ENCODE measurements around the gene ZGPAT.

DNA sequence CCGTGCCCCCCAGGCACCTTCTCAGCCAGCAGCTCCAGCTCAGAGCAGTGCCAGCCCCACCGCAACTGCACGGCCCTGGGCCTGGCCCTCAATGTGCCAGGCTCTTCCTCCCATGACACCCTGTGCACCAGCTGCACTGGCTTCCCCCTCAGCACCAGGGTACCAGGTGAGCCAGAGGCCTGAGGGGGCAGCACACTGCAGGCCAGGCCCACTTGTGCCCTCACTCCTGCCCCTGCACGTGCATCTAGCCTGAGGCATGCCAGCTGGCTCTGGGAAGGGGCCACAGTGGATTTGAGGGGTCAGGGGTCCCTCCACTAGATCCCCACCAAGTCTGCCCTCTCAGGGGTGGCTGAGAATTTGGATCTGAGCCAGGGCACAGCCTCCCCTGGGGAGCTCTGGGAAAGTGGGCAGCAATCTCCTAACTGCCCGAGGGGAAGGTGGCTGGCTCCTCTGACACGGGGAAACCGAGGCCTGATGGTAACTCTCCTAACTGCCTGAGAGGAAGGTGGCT, 10.4 kb upstream of the ZGPAT start:
- TF ChIP-seq, protein P1, sequence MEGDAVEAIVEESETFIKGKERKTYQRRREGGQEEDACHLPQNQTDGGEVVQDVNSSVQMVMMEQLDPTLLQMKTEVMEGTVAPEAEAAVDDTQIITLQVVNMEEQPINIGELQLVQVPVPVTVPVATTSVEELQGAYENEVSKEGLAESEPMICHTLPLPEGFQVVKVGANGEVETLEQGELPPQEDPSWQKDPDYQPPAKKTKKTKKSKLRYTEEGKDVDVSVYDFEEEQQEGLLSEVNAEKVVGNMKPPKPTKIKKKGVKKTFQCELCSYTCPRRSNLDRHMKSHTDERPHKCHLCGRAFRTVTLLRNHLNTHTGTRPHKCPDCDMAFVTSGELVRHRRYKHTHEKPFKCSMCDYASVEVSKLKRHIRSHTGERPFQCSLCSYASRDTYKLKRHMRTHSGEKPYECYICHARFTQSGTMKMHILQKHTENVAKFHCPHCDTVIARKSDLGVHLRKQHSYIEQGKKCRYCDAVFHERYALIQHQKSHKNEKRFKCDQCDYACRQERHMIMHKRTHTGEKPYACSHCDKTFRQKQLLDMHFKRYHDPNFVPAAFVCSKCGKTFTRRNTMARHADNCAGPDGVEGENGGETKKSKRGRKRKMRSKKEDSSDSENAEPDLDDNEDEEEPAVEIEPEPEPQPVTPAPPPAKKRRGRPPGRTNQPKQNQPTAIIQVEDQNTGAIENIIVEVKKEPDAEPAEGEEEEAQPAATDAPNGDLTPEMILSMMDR (IDR thresholded peaks at IDR 0.05 in 2 of 3, conservative IDR thresholded peaks at IDR 0.05 in 1 of 3; ENCODE audit: insufficient read depth in 2 of 3, low read depth in 1 of 3, low read length in 3 of 3): no peak
- TF ChIP-seq EP300 (IDR thresholded peaks at IDR 0.05; ENCODE audit: low read length) (no peak), HDAC6 (IDR thresholded peaks at IDR 0.05; ENCODE audit: low read depth, low read length) (no peak)
